Activated CD4-positive, alpha-beta memory T cell treated with anti-CD3 and anti-CD28 coated beads for 36 hours (primary cell): ENCODE data around the gene CENPS. TPM values are rescaled to one million over a fixed set of nuclear protein-coding genes. Genes with fewer than 3 reads are reported as not detected.
A peak's percentile ranks its signal among the peaks of the same experiment; 100 is the strongest.
"Not testable (repeated sequence)": the region's sequence is repeated elsewhere in the genome, so short reads cannot be mapped to it uniquely, and the experiment has no call there.

Experiments used
- CTCF ChIA-PET: fragments of 350-600 bp; sonication (Branson Sonifier 250); formaldehyde crosslinking; loops from one replicate; lab custom pipeline; 2021; ENCODE audit warnings: antibody characterized with exemption, inconsistent platforms; lab: Charles Lee
- POLR2A ChIA-PET: fragments of 350-600 bp; sonication (Branson Sonifier 250); formaldehyde crosslinking; loops from one replicate; lab custom pipeline; 2021; ENCODE audit warnings: antibody characterized with exemption; lab: Charles Lee
- DNase-seq: peaks from one replicate; pipeline ENCODE4 v3.0.0-alpha.2; 2020
- H3K27ac Mint-ChIP-seq: one replicate; pipeline ENCODE4 v1.8.0; 2021; ENCODE audit warnings: mixed read lengths
- H3K27me3 Mint-ChIP-seq: one replicate; pipeline ENCODE4 v1.8.0; 2021; ENCODE audit warnings: mixed read lengths
- H3K36me3 Mint-ChIP-seq: one replicate; pipeline ENCODE4 v1.8.0; 2021; ENCODE audit warnings: mixed read lengths
- H3K4me1 Mint-ChIP-seq: one replicate; pipeline ENCODE4 v1.8.0; 2021; ENCODE audit warnings: low read depth, mixed read lengths
- H3K4me3 Mint-ChIP-seq: one replicate; pipeline ENCODE4 v1.8.0; 2021; ENCODE audit warnings: mild to moderate bottlenecking, mixed read lengths
- H3K9me3 Mint-ChIP-seq: one replicate; pipeline ENCODE4 v1.8.0; 2021; ENCODE audit warnings: mixed read lengths
- intact Hi-C: fragments of 100-400 bp; cut with micrococcal nuclease; formaldehyde crosslinking; loops from one replicate; pipeline ENCODE4 v1.15.1; 2023
- total RNA-seq, 2 experiments: library from RNA; stranded (reverse); gene quantifications; one replicate each; pipeline ENCODE4 v1.2.3, GENCODE V29; 2021

The CENPS gene
- total RNA-seq, 2 experiments from 2014 or later = 20.0 to 22.7 TPM

GRCh38 chr1:10398734-10399443, 31.3 kb upstream of the CENPS start, which contains the start of gene PGD:
Gene PGD, plus strand, starts transcription at chr1:10399064. Its CDS starts 54 bp downstream, at chr1:10399118.
- ChIA-PET POLR2A (interaction anchor here (1.0 to 1.1 kb wide), 2 partner anchors 31 to 189 kb away, joined by 3 read pairs; partner anchors contain the start of genes CENPS and KIF1B), CTCF (interaction anchor here (0.7 to 1.8 kb wide), 4 partner anchors 11 to 188 kb away, joined by 3 to 5 read pairs (median 4); partner anchors contain the start of genes CENPS and KIF1B)
- H3K36me3 Mint-ChIP-seq = peaks cover 16% of the 10 kb centered on the region
- peak within 1 kb of the TSS; percentile 55 for H3K27ac Mint-ChIP-seq
- H3K4me1 Mint-ChIP-seq = peaks cover 25% of the 10 kb centered on the region
- no peaks in the 10 kb centered on the region for H3K27me3 Mint-ChIP-seq
- intact Hi-C loops = loop anchor here (1.0 to 2.0 kb wide), 3 partner anchors 29 to 366 kb away; partner anchors contain the start of genes PEX14 and UBE4B
- DNase-seq = peak; percentile 99
- no peaks in the 10 kb centered on the region for H3K9me3 Mint-ChIP-seq
- peak within 1 kb of the TSS; percentile 88 for H3K4me3 Mint-ChIP-seq

DNA sequence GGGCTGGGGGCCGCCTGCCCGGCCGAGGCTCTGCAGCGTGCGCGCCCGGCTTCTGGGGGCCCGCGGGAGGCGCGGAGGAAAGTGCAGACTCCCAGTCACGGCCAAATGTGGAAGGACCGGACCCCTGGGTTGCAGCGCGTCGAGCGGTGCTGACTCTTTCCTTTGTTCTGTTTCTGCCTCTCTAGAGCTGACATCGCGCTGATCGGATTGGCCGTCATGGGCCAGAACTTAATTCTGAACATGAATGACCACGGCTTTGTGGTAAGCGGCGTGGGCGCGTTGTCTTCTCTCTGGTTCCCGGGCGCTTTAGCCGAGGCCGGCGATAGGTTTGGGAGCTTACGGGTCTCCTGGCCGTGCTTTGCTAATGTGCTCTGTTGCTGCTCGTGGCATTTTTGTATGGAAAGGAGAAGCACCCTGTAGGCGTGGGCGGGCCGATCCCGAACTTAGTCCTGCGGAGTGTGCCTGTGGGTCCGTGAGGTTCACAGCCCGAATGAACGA, 30.7 kb upstream of the CENPS start:
- H3K9me3 Mint-ChIP-seq = no peaks in the 10 kb centered on the region
- ChIA-PET CTCF (interaction anchor here (0.7 to 1.8 kb wide), 5 partner anchors 11 to 189 kb away, joined by 3 to 7 read pairs (median 4); partner anchors contain the start of genes CENPS and KIF1B), POLR2A (no interaction called here)
- peaks cover 25% of the 10 kb centered on the region for H3K4me1 Mint-ChIP-seq
- intact Hi-C loops = loop anchor here (2.0 kb wide), 2 partner anchors 75 to 367 kb away; partner anchors contain the start of genes PEX14 and UBE4B
- H3K36me3 Mint-ChIP-seq = peaks cover 21% of the 10 kb centered on the region
- no peaks in the 10 kb centered on the region for H3K27me3 Mint-ChIP-seq
- no peak for DNase-seq
- H3K4me3 Mint-ChIP-seq = peak overlapping the region; percentile 84
- peak overlapping the region; percentile 55 for H3K27ac Mint-ChIP-seq

- Mint-ChIP-seq H3K36me3 (peaks cover 23% of the 10 kb centered on the region), H3K4me3 (peak overlapping the region; percentile 84), H3K27me3 (no peaks in the 10 kb centered on the region), H3K9me3 (no peaks in the 10 kb centered on the region), H3K4me1 (peaks cover 25% of the 10 kb centered on the region), H3K27ac (no peak overlapping the region)
- intact Hi-C loops = no loop called here
- no peak for DNase-seq
- ChIA-PET POLR2A (no interaction called here), CTCF (interaction anchor here (0.7 to 1.8 kb wide), 4 partner anchors 12 to 190 kb away, joined by 3 to 7 read pairs (median 4); partner anchors contain the start of genes CENPS and KIF1B)
Measured at GRCh38 chr1:10400013-10400412, 30.2 kb upstream of the CENPS start.

GRCh38 chr1:10401281-10401680, 29.0 kb upstream of the CENPS start:
- ChIA-PET POLR2A (no interaction called here), CTCF (no interaction called here)
- no peak overlapping the region for H3K27ac Mint-ChIP-seq

DNA sequence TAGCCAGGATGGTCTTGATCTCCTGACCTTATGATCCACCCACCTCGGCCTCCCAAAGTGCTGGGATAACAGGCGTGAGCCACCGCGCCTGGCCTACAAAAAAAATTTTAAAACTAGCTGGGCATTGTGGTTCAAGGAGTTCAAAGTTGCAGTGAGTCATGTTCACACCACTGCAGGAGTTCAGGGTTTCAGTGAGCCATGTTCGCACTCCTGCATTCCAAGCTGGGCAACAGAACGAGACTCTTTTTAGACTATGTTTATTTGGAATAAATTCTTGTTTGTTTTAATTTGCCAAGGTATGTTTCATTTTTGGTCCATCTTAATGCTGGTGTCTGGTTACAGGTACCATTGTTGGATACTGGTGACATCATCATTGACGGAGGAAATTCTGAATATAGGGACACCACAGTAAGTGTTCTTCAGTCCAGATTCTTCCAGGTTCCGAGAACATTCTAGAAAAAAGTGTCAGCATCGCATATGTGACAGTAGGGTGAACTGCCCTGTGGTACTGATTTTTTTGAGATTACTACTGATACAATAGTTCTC, 27.4 kb upstream of the CENPS start:
- no peak overlapping the region for H3K27ac Mint-ChIP-seq
- no peak overlapping the region for H3K4me3 Mint-ChIP-seq
- intact Hi-C loops = no loop called here
- H3K27me3 Mint-ChIP-seq = no peaks in the 10 kb centered on the region
- CTCF ChIA-PET = no interaction called here
- POLR2A ChIA-PET = no interaction called here
- no peak for DNase-seq
- H3K9me3 Mint-ChIP-seq = no peaks in the 10 kb centered on the region
- H3K4me1 Mint-ChIP-seq = peaks cover 25% of the 10 kb centered on the region
- H3K36me3 Mint-ChIP-seq = peaks cover 27% of the 10 kb centered on the region

More at GRCh38 chr1:10401281-10401680, 29.0 kb upstream of the CENPS start:
- H3K9me3 Mint-ChIP-seq = no peaks in the 10 kb centered on the region
- peaks cover 25% of the 10 kb centered on the region for H3K4me1 Mint-ChIP-seq
- H3K36me3 Mint-ChIP-seq = peaks cover 23% of the 10 kb centered on the region
- no peaks in the 10 kb centered on the region for H3K27me3 Mint-ChIP-seq
- H3K4me3 Mint-ChIP-seq = no peak overlapping the region
- DNase-seq = no peak
- intact Hi-C loops = no loop called here

DNA sequence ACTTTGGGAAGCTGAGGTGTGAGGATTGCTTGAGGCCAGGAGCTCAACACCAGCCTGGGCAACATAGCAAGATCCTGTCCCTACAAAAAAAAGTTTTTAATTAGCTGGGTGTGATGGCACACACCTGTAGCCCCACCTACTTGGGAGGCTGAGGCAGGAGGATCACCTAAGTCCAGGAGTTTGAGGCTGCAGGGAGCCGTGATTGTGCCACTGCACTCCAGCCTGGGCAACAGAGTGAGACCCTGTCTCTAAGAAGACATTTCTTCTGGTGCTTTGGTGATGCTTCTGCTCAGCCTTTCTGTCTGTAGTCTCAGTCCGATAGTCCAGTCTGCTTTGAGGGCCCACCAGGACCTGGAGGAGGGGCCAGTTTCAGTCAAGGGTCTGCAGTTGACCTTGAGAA, 23.0 kb upstream of the CENPS start:
- DNase-seq = no peak
- H3K27me3 Mint-ChIP-seq = no peaks in the 10 kb centered on the region
- POLR2A ChIA-PET = no interaction called here

DNA sequence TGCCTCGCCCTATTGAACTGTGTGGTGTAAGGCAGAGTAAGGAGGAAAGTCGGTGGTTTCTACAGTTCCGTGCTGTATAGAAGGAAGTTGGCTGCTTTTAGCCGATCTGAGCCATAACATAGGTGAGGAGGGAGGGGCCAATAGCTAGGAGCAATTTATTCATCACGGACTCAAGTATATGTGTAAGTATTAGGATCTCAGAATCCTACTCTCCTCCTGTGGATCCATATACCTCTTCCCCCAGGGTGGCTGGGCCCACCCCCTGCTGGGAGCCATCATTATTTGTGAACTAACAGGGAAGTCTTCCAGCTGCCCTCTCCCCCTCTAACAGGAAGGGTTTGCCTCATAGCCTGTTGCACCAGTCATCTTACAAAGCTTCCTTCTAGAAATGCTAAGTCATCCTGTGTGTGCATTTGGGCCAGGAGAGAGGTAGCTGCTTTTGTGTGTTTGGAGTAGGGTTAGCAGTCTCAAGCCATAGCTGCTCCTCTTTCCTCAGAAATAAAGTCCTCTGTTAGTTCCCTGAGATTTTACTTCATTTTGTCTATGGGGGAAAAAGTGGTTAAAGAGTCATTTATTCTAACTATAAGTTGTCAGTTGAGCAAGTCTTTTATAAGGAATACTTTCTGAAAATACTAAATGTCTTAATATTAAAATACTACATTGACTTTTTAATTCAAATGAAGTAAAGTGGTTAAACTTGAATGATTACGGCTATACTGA, 14.9 kb upstream of the CENPS start:
- intact Hi-C loops = no loop called here
- Mint-ChIP-seq H3K9me3 (no peaks in the 10 kb centered on the region), H3K36me3 (peaks cover 54% of the 10 kb centered on the region), H3K4me3 (no peak overlapping the region), H3K27ac (peak overlapping the region; percentile 82), H3K27me3 (no peaks in the 10 kb centered on the region), H3K4me1 (peaks cover 4% of the 10 kb centered on the region)
- ChIA-PET CTCF (interaction anchor here (0.6 to 1.0 kb wide), 2 partner anchors 80 to 276 kb away, joined by 3 read pairs; no protein-coding TSS in a partner anchor), POLR2A (no interaction called here)
- DNase-seq = no peak

More for the DNA sequence above, 23.0 kb upstream of the CENPS start:
- intact Hi-C loops = no loop called here
- no peak overlapping the region for H3K4me3 Mint-ChIP-seq
- no peaks in the 10 kb centered on the region for H3K9me3 Mint-ChIP-seq
- CTCF ChIA-PET = interaction anchor here (0.6 kb wide), 1 partner anchor 149 kb away, joined by 3 read pairs; no protein-coding TSS in a partner anchor
- H3K36me3 Mint-ChIP-seq = peaks cover 47% of the 10 kb centered on the region
- H3K4me1 Mint-ChIP-seq = peaks cover 10% of the 10 kb centered on the region
- no peak overlapping the region for H3K27ac Mint-ChIP-seq

DNA sequence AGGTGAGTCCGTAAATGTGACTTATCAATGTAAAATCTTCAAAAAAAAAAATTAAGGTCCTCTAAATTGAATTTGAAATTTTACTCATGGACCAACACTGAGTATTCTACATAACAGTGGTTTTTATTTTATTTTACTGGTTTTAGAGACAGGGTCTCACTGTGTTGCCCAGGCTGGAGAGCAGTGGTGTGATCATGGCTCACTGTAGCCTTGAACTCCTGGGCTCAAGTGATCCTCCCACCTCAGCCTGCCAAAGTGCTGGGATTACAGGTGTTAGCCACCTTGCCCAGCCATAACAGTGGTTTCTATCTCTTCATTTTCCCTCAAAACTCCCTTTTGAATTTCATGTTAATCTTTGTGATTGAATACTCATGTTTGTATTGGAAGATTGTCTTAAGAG, 14.3 kb upstream of the CENPS start:
- H3K9me3 Mint-ChIP-seq, intact Hi-C loops, H3K4me1 Mint-ChIP-seq, DNase-seq, H3K27ac Mint-ChIP-seq, H3K4me3 Mint-ChIP-seq, H3K27me3 Mint-ChIP-seq: not testable (repeated sequence)
- POLR2A ChIA-PET = interaction anchor here (0.6 kb wide), 1 partner anchor 440 kb away, joined by 3 read pairs; no protein-coding TSS in a partner anchor
- CTCF ChIA-PET = interaction anchor here (0.6 to 1.0 kb wide), 2 partner anchors 79 to 277 kb away, joined by 3 read pairs; no protein-coding TSS in a partner anchor
- H3K36me3 Mint-ChIP-seq = peaks cover 52% of the 10 kb centered on the region

GRCh38 chr1:10418741-10419140, 11.5 kb upstream of the CENPS start:
- H3K4me1 Mint-ChIP-seq, CTCF ChIA-PET, DNase-seq, H3K4me3 Mint-ChIP-seq, POLR2A ChIA-PET, intact Hi-C loops, H3K27ac Mint-ChIP-seq, H3K9me3 Mint-ChIP-seq, H3K27me3 Mint-ChIP-seq: not testable (repeated sequence)
- peaks cover 32% of the 10 kb centered on the region for H3K36me3 Mint-ChIP-seq

DNA sequence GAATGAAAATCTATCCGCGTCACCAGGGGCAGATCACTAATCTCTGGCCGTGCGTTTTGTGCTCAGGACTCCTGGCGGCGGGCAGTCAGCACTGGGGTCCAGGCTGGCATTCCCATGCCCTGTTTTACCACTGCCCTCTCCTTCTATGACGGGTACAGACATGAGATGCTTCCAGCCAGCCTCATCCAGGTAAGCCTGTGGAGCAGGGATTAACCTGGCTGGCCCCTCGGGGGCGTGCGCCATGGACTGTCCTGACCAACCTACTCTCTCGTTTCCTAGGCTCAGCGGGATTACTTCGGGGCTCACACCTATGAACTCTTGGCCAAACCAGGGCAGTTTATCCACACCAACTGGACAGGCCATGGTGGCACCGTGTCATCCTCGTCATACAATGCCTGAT, 10.9 kb upstream of the CENPS start:
- Mint-ChIP-seq H3K27me3 (no peaks in the 10 kb centered on the region), H3K4me3 (no peak overlapping the region), H3K27ac (no peak overlapping the region), H3K36me3 (peaks cover 32% of the 10 kb centered on the region), H3K9me3 (no peaks in the 10 kb centered on the region), H3K4me1 (peaks cover 4% of the 10 kb centered on the region)
- no peak for DNase-seq
- ChIA-PET POLR2A (no interaction called here), CTCF (no interaction called here)
- intact Hi-C loops = no loop called here

DNA sequence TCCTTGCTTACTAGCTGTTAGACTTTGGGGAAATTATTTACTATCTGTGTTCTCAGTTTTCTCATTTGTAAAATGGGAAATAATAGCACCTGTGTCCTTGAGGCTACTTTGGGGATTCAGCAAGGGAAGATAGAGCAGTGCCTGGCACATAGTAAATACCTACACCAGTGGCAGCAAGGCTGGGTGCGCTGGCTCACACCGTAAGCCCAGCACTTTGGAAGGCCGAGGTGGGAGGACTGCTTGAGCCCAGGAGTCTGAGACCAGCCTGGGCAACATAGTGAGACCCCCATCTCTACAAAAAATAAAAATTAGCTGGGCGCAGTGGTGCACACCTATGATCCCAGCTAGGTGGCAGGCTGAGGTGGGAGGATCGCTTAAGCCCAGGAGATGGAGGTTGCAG, 8.6 kb upstream of the CENPS start:
- Mint-ChIP-seq H3K4me1 (no peaks in the 10 kb centered on the region), H3K27me3 (no peaks in the 10 kb centered on the region), H3K27ac (no peak overlapping the region), H3K4me3 (no peak overlapping the region), H3K36me3 (peaks cover 19% of the 10 kb centered on the region), H3K9me3 (no peaks in the 10 kb centered on the region)
- ChIA-PET POLR2A (no interaction called here), CTCF (no interaction called here)
- intact Hi-C loops = no loop called here
- no peak for DNase-seq
